ENCODE results near the gene ADH1A.
"Not testable (repeated sequence)": the region's sequence is repeated elsewhere in the genome, so short reads cannot be mapped to it uniquely, and the experiment has no call there.

ADH1A gene

DNA sequence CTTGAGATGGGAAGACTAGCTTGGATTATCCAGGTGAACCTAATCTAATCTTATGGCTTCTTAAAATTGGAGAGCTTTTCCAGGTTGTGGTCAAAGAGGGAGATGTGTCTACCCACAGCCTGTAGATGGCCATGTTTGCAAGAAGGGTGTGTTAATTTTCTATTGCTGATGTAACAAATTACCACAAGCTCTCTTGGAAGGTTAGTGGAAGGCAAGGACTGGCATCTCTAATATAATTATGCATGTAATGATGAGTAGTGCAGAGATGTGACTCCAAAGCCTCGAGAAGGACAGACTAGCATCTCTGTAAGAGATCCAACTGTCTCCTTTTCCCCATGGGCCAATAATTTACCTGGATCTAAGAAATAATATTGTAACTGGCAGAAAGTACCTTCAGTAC, 33.6 kb upstream of the ADH1A start:
- Histone ChIP-seq H3K27me3 (ENCODE audit: insufficient read depth, low read length, poor library complexity) (no peaks in the 10 kb centered on the region), H3K79me2 (ENCODE audit: insufficient read depth, low read length) (no peaks in the 10 kb centered on the region), H3K4me3 (ENCODE audit: low read depth in 1 of 2, low read length in 2 of 2) (no peak overlapping the region), H4K20me1 (ENCODE audit: insufficient read depth, low read length) (no peaks in the 10 kb centered on the region), H2AFZ (ENCODE audit: low read depth, low read length) (no peak overlapping the region), H3K36me3 (ENCODE audit: insufficient read depth, low read length) (no peaks in the 10 kb centered on the region), H3K9ac (ENCODE audit: low read depth, low read length) (no peak overlapping the region), H3K27ac (ENCODE audit: low read length) (no peak overlapping the region), H3K9me3 (ENCODE audit: insufficient read depth, low read length, severe bottlenecking) (no peaks in the 10 kb centered on the region), H3K4me1 (ENCODE audit: insufficient read depth, low read length) (no peaks in the 10 kb centered on the region), H3K4me2 (ENCODE audit: insufficient read depth, low read length) (no peak overlapping the region)
- ATAC-seq (ENCODE audit: insufficient read depth, low read depth) = no peak
- no peak for TF ChIP-seq EZH2 (IDR thresholded peaks at IDR 0.05; ENCODE audit: borderline replicate concordance, low read depth, low read length, severe bottlenecking)
- TF ChIP-seq, protein P1, sequence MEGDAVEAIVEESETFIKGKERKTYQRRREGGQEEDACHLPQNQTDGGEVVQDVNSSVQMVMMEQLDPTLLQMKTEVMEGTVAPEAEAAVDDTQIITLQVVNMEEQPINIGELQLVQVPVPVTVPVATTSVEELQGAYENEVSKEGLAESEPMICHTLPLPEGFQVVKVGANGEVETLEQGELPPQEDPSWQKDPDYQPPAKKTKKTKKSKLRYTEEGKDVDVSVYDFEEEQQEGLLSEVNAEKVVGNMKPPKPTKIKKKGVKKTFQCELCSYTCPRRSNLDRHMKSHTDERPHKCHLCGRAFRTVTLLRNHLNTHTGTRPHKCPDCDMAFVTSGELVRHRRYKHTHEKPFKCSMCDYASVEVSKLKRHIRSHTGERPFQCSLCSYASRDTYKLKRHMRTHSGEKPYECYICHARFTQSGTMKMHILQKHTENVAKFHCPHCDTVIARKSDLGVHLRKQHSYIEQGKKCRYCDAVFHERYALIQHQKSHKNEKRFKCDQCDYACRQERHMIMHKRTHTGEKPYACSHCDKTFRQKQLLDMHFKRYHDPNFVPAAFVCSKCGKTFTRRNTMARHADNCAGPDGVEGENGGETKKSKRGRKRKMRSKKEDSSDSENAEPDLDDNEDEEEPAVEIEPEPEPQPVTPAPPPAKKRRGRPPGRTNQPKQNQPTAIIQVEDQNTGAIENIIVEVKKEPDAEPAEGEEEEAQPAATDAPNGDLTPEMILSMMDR (IDR thresholded peaks at IDR 0.05; ENCODE audit: borderline replicate concordance, extremely low read depth, low read length, poor library complexity, severe bottlenecking) = no peak
- no peak for DNase-seq

DNA sequence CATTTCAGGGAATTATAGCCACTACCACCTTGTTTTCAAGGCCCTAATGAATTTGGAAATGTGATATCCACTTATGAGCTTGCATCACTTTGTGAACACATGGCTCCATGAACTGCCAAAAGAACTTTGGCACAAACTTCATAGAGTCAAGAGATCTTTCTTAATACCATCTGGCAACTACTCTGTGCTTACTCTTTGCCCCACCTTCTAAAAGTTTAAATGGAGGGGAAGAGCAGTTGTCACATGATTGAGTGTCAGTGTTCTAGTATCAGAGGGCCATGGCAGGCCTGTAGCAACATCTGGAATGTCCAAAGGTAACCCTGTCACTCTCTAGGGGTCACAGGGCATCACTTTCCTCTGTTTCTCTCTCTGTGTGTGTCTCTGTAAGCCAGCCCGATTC, 33.0 kb upstream of the ADH1A start:
- H4K20me1 ChIP-seq (ENCODE audit: insufficient read depth, low read length) = no peaks in the 10 kb centered on the region
- no peaks in the 10 kb centered on the region for H3K79me2 ChIP-seq (ENCODE audit: insufficient read depth, low read length)
- no peaks in the 10 kb centered on the region for H3K36me3 ChIP-seq (ENCODE audit: insufficient read depth, low read length)
- H3K4me3 ChIP-seq (ENCODE audit: low read depth in 1 of 2, low read length in 2 of 2) = no peak overlapping the region
- H3K27me3 ChIP-seq (ENCODE audit: insufficient read depth, low read length, poor library complexity) = no peaks in the 10 kb centered on the region
- ATAC-seq (ENCODE audit: insufficient read depth, low read depth) = no peak
- H2AFZ ChIP-seq (ENCODE audit: low read depth, low read length) = no peak overlapping the region
- H3K27ac ChIP-seq (ENCODE audit: low read length) = no peak overlapping the region
- no peaks in the 10 kb centered on the region for H3K4me1 ChIP-seq (ENCODE audit: insufficient read depth, low read length)
- TF ChIP-seq EZH2 (IDR thresholded peaks at IDR 0.05; ENCODE audit: borderline replicate concordance, low read depth, low read length, severe bottlenecking) = no peak
- H3K9ac ChIP-seq (ENCODE audit: low read depth, low read length) = no peak overlapping the region
- no peak overlapping the region for H3K4me2 ChIP-seq (ENCODE audit: insufficient read depth, low read length)
- no peaks in the 10 kb centered on the region for H3K9me3 ChIP-seq (ENCODE audit: insufficient read depth, low read length, severe bottlenecking)
- no peak for DNase-seq

DNA sequence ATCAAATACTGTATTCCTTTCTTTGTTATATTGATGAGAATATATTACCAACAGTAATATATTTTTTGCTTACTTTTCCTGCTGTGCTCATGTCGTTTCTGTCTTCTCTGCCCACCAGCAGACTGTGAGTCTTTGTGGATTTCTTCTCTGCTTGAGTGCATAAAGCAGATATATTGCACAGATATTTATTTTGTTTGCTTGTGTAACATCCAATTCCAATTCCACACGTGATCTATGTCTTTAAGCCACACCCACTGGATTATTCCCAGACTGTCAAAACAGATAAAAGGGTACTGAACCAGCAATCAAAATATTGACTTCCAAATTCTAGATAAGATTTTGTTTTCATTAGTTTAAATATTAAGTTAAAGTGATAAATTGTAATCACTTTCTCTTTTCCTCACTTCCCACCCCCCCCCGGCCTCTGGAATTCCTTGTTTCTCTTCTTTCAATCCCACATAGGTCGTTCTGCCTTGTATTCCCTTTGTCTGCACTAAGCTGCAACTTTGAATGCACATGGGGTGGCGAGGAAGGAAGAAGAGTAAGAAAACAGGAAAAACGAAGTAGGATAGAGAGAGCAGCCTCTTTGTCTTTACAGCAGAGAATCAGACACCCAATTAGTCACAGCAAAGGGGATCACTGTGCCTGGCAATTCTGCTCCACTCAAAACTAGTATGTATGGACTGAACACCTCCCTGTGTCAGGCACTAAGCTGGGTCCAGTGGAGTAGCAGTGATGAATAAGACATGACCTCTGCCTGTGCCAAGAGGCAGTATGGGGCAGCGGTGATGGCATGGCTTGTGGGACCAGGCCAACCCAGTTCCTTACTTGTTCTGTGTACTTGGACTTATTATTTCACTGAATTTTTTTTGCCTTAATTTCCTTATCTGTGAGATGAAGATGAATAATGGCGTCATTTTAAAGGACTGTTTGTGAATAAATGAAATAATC, 30.7 kb upstream of the ADH1A start, which contains the start of gene ADH1B:
Gene ADH1B (minus strand): TSS at position 161 of the 951 bp plus-strand sequence. CDS start 70 bp downstream, at position 91.
- DNase-seq = no peak
- TF ChIP-seq, protein P1 (IDR thresholded peaks at IDR 0.05; ENCODE audit: borderline replicate concordance, extremely low read depth, low read length, poor library complexity, severe bottlenecking) = no peak
- TF ChIP-seq EZH2 (IDR thresholded peaks at IDR 0.05; ENCODE audit: borderline replicate concordance, low read depth, low read length, severe bottlenecking) = no peak
- peak within 1 kb of the TSS; percentile 36; the same call in 1 of the 2 replicates for H2AFZ ChIP-seq (ENCODE audit: low read depth, low read length)
- no peaks in the 10 kb centered on the region for H4K20me1 ChIP-seq (ENCODE audit: insufficient read depth, low read length)
- no peaks in the 10 kb centered on the region for H3K27me3 ChIP-seq (ENCODE audit: insufficient read depth, low read length, poor library complexity)
- H3K4me3 ChIP-seq (ENCODE audit: low read depth in 1 of 2, low read length in 2 of 2) = no peak within 1 kb of the TSS
- no peaks in the 10 kb centered on the region for H3K9me3 ChIP-seq (ENCODE audit: insufficient read depth, low read length, severe bottlenecking)
- no peaks in the 10 kb centered on the region for H3K36me3 ChIP-seq (ENCODE audit: insufficient read depth, low read length)
- ATAC-seq (ENCODE audit: insufficient read depth, low read depth) = no peak
- H3K79me2 ChIP-seq (ENCODE audit: insufficient read depth, low read length) = no peaks in the 10 kb centered on the region
- no peaks in the 10 kb centered on the region for H3K4me1 ChIP-seq (ENCODE audit: insufficient read depth, low read length)
- H3K27ac ChIP-seq (ENCODE audit: low read length) = no peak within 1 kb of the TSS
- H3K4me2 ChIP-seq (ENCODE audit: insufficient read depth, low read length) = no peak within 1 kb of the TSS
- no peak within 1 kb of the TSS for H3K9ac ChIP-seq (ENCODE audit: low read depth, low read length)

DNA sequence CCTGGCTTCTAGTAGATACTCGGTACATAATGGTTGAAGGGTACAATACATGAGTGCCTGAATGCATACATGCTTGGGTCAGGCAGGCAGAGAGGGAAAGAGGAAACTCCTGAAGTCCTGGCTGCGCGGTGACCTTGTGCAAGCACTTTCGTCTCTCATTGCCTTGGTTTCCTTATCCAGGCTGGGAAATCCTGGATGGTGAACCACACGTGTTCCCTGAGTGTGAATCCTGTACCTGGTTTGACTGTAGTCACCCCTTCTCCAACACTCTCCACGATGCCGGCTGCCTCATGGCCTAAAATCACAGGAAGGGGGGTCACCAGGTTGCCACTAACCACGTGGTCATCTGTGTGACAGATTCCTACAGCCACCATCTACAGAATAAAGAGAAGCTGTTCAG, 27.0 kb upstream of the ADH1A start:
- DNase-seq; ATAC-seq (ENCODE audit: insufficient read depth, low read depth); H3K4me3 ChIP-seq (ENCODE audit: low read depth in 1 of 2, low read length in 2 of 2); H3K27ac ChIP-seq (ENCODE audit: low read length); H4K20me1 ChIP-seq (ENCODE audit: insufficient read depth, low read length); H3K36me3 ChIP-seq (ENCODE audit: insufficient read depth, low read length); H3K4me2 ChIP-seq (ENCODE audit: insufficient read depth, low read length); H3K27me3 ChIP-seq (ENCODE audit: insufficient read depth, low read length, poor library complexity); H3K79me2 ChIP-seq (ENCODE audit: insufficient read depth, low read length); H2AFZ ChIP-seq (ENCODE audit: low read depth, low read length); H3K9ac ChIP-seq (ENCODE audit: low read depth, low read length); H3K4me1 ChIP-seq (ENCODE audit: insufficient read depth, low read length); H3K9me3 ChIP-seq (ENCODE audit: insufficient read depth, low read length, severe bottlenecking): not testable (repeated sequence)

Measured in DND-41 (cell line).